Mesenchymal stem cell (in vitro differentiated cells and primary cell): Measurements from ENCODE around the gene SPC25.

Source experiments
- DNase-seq: peaks from one replicate; pipeline ENCODE4 v3.0.0-alpha.2; 2013
- H2AFZ ChIP-seq: one replicate; pipeline ENCODE4 v1.6.1; 2013; ENCODE audit warnings: low read depth, mild to moderate bottlenecking, control low read depth, inconsistent platforms, low read length, moderate library complexity
- H2AK5ac ChIP-seq: 2 replicates; pipeline ENCODE4 v1.6.1; 2013; ENCODE audit warnings: low read length, moderate library complexity, mild to moderate bottlenecking, inconsistent platforms; ENCODE audit not compliant: severe bottlenecking
- H2BK120ac ChIP-seq: one replicate; pipeline ENCODE4 v1.6.1; 2013; ENCODE audit warnings: low read depth, mild to moderate bottlenecking, inconsistent platforms, low read length, moderate library complexity
- H2BK12ac ChIP-seq, 2 experiments: one replicate each; pipeline ENCODE4 v1.6.1; 2013; ENCODE audit warnings: inconsistent platforms in 2 of 2, low read length in 2 of 2, mild to moderate bottlenecking in 2 of 2, moderate library complexity in 2 of 2, control low read depth in 1 of 2
- H2BK15ac ChIP-seq: one replicate; pipeline ENCODE4 v1.6.1; 2013; ENCODE audit warnings: mild to moderate bottlenecking, low read depth, inconsistent platforms; ENCODE audit not compliant: poor library complexity, severe bottlenecking
- H2BK5ac ChIP-seq: 2 replicates; pipeline ENCODE4 v1.6.1; 2013; ENCODE audit warnings: low read depth, mild to moderate bottlenecking, low read length, control low read depth, inconsistent platforms; ENCODE audit not compliant: poor library complexity, severe bottlenecking
- H3K14ac ChIP-seq, 2 experiments: one replicate each; pipeline ENCODE4 v1.6.1; 2013; ENCODE audit warnings: inconsistent platforms in 2 of 2, low read length in 2 of 2, control low read depth in 1 of 2, mild to moderate bottlenecking in 1 of 2, moderate library complexity in 1 of 2
- H3K18ac ChIP-seq, 2 experiments: one replicate each; pipeline ENCODE4 v1.6.1; 2013; ENCODE audit warnings: inconsistent platforms in 2 of 2, low read length in 2 of 2, control low read depth in 1 of 2, low read depth in 1 of 2, mild to moderate bottlenecking in 1 of 2
- H3K23ac ChIP-seq, 2 experiments: one replicate each; pipeline ENCODE4 v1.6.1; 2013; ENCODE audit warnings: inconsistent platforms in 2 of 2, low read length in 2 of 2, mild to moderate bottlenecking in 2 of 2, moderate library complexity in 2 of 2, control low read depth in 1 of 2
- H3K27ac ChIP-seq: 2 replicates; pipeline ENCODE4 v1.5.1; 2013; ENCODE audit warnings: mild to moderate bottlenecking, moderate library complexity, low read length, control low read depth, inconsistent platforms; ENCODE audit not compliant: poor library complexity, severe bottlenecking
- H3K27me3 ChIP-seq, 2 experiments: 2 replicates each; pipeline versions ENCODE4 v1.6.1 to v1.7.0; 2013; ENCODE audit warnings: low read length in 2 of 2, mild to moderate bottlenecking in 2 of 2, moderate library complexity in 2 of 2, control low read depth in 1 of 2, inconsistent platforms in 1 of 2; ENCODE audit not compliant: control insufficient read depth in 1 of 2, insufficient read depth in 1 of 2
- H3K36me3 ChIP-seq, 2 experiments: 2 replicates each; pipeline versions ENCODE4 v1.6.1 to v1.7.0; 2013; ENCODE audit warnings: low read length in 2 of 2, control low read depth in 1 of 2, inconsistent platforms in 1 of 2, low read depth in 1 of 2, mild to moderate bottlenecking in 1 of 2; ENCODE audit not compliant: insufficient read depth in 2 of 2, control insufficient read depth in 1 of 2
- H3K4ac ChIP-seq, 2 experiments: one replicate each; pipeline ENCODE4 v1.6.1; 2013; ENCODE audit warnings: inconsistent platforms in 2 of 2, low read length in 2 of 2, mild to moderate bottlenecking in 2 of 2, moderate library complexity in 2 of 2, control low read depth in 1 of 2, low read depth in 1 of 2
- H3K4me1 ChIP-seq: 2 replicates; pipeline ENCODE4 v1.6.1; 2013; ENCODE audit warnings: low read depth, low read length, control low read depth; ENCODE audit not compliant: control insufficient read depth, insufficient read depth
- H3K4me2 ChIP-seq: 2 replicates; pipeline ENCODE4 v1.6.1; 2013; ENCODE audit warnings: low read length, mild to moderate bottlenecking, inconsistent platforms; ENCODE audit not compliant: poor library complexity, severe bottlenecking
- H3K4me3 ChIP-seq, 2 experiments: 2 replicates each; pipeline versions ENCODE4 v1.5.1 to v1.7.0; 2013; ENCODE audit warnings: low read length in 2 of 2, mild to moderate bottlenecking in 2 of 2, control low read depth in 1 of 2, low read depth in 1 of 2; ENCODE audit not compliant: insufficient read depth in 1 of 2
- H3K79me1 ChIP-seq: replicated peaks from 2 replicates; pipeline ENCODE4 v1.6.1; 2013; ENCODE audit warnings: mild to moderate bottlenecking, control low read depth, low read length, inconsistent platforms; ENCODE audit not compliant: poor library complexity, severe bottlenecking
- H3K9ac ChIP-seq: 2 replicates; pipeline ENCODE4 v1.7.0; 2013; ENCODE audit warnings: mild to moderate bottlenecking, low read length, moderate library complexity
- H3K9me3 ChIP-seq: 2 replicates; pipeline ENCODE4 v1.7.0; 2013; ENCODE audit warnings: mild to moderate bottlenecking, low read length; ENCODE audit not compliant: control insufficient read depth
- H4K8ac ChIP-seq: one replicate; pipeline ENCODE4 v1.6.1; 2013; ENCODE audit warnings: inconsistent platforms, mild to moderate bottlenecking, low read length, moderate library complexity
- H4K91ac ChIP-seq: one replicate; pipeline ENCODE4 v1.6.1; 2013; ENCODE audit warnings: mild to moderate bottlenecking, low read length, inconsistent platforms
- WGBS: methylation state at CpG from one replicate; pipeline ENCODE4 v1.1.7; 2013; ENCODE audit warnings: mixed read lengths; 5-methylcytosine and 5-hydroxymethylcytosine counted together

The SPC25 gene

DNA sequence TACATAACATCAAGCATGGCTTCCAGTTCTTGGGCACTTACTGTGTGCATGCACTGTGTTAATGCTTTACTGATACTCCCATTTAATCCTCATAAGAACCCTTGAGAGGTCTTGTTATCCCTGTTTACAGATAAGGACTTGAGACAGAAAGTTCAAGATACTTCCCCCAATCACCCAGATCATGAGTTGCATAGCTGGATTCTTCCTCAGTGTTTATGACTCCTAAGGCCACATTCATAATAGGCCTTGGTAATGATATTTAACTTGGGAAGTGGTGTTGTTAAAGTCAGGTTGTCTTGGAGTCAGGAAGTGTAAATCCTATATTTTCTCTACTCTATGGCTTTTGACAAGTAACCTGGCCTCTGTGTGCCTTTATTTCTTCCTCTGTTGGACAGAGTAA, 65.1 kb downstream of the SPC25 start:
- Histone ChIP-seq H3K4me1 (no peaks in the 10 kb centered on the region), H3K27ac (no peak overlapping the region), H4K91ac (no peak overlapping the region), H2BK5ac (no peak overlapping the region), H3K4me2 (no peak overlapping the region), H2AFZ (no peak overlapping the region), H3K9me3 (no peaks in the 10 kb centered on the region), H2BK120ac (no peak overlapping the region), H2BK12ac (no peak overlapping the region), H3K9ac (no peak overlapping the region), H3K23ac (no peak overlapping the region), H3K79me1 (no peaks in the 10 kb centered on the region), H3K36me3 (no peaks in the 10 kb centered on the region), H2BK15ac (no peak overlapping the region), H3K4me3 (no peak overlapping the region), H4K8ac (no peak overlapping the region), H3K27me3 (no peaks in the 10 kb centered on the region), H2AK5ac (no peak overlapping the region), H3K18ac (no peak overlapping the region), H3K14ac (no peak overlapping the region), H3K4ac (no peak overlapping the region)
- DNase-seq, result no peak

DNA sequence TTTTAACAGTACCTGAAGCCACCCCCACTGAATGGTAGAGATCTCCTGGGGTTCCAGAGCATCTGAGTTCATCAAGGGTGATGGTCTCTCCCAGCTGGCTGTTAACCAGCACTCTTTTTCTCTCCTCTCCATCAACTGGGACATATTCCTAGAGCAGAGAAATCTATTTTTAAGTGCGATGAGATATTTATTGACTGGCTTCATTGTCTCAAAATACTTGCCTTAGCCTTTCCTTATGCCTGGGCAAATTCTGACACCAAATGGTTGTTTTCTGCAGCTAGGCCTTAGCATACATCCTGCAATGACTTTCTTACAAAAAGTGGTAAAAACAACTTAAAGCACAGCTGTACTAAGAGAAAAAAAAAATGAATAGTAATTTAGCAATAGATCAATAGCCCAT, 68.2 kb downstream of the SPC25 start:
- no peak overlapping the region for H3K4ac ChIP-seq
- H2BK12ac ChIP-seq, result no peak overlapping the region
- no peak overlapping the region for H2AK5ac ChIP-seq
- H2BK15ac ChIP-seq, result no peak overlapping the region
- no peak overlapping the region for H4K8ac ChIP-seq
- H3K9me3 ChIP-seq, result no peaks in the 10 kb centered on the region
- H2AFZ ChIP-seq, result no peak overlapping the region
- no peak overlapping the region for H4K91ac ChIP-seq
- peaks cover 2% of the 10 kb centered on the region for H3K4me1 ChIP-seq
- H2BK120ac ChIP-seq, result no peak overlapping the region
- H3K4me3 ChIP-seq, result no peak overlapping the region
- WGBS, result 100% methylated on average over 1 of the region's 1 CpG
- no peak overlapping the region for H3K4me2 ChIP-seq
- H3K27ac ChIP-seq, result no peak overlapping the region
- H3K9ac ChIP-seq, result no peak overlapping the region
- H3K18ac ChIP-seq, result no peak overlapping the region
- no peak overlapping the region for H3K23ac ChIP-seq
- no peak overlapping the region for H2BK5ac ChIP-seq
- no peak for DNase-seq
- H3K27me3 ChIP-seq, result no peaks in the 10 kb centered on the region
- no peaks in the 10 kb centered on the region for H3K79me1 ChIP-seq
- no peak overlapping the region for H3K14ac ChIP-seq
- no peaks in the 10 kb centered on the region for H3K36me3 ChIP-seq

DNA sequence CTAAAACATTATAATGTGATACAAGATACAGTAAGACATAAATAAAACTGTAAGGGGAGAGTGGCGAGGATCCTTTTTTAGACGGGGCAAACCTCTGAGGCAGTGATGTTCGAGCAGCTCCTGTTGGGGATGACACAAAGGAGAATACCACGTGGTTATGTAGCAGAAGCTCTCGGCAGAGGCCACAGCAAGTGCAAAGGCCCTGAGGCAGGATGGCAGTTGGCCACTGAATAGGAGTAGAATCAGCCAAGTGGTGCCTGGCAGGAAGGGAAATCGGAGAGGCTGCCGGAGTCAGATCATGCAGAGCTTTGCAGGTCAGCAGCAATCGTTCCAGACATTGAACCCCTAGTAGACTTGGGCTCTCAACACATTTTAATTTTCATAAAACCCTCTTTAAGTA, 68.7 kb downstream of the SPC25 start:
- H3K79me1 ChIP-seq, result no peaks in the 10 kb centered on the region
- 90% methylated on average over 8 of the region's 8 CpGs for whole genome bisulfite sequencing

More for the DNA sequence above, 68.7 kb downstream of the SPC25 start:
- no peaks in the 10 kb centered on the region for H3K9me3 ChIP-seq
- H3K36me3 ChIP-seq, result no peaks in the 10 kb centered on the region
- H3K9ac ChIP-seq, result no peak overlapping the region
- H2BK120ac ChIP-seq, result no peak overlapping the region
- no peak overlapping the region for H2AFZ ChIP-seq
- H2BK15ac ChIP-seq, result no peak overlapping the region
- no peak overlapping the region for H2AK5ac ChIP-seq
- no peak for DNase-seq
- H3K27ac ChIP-seq, result no peak overlapping the region
- H3K27me3 ChIP-seq, result no peaks in the 10 kb centered on the region
- no peak overlapping the region for H3K14ac ChIP-seq
- H3K18ac ChIP-seq, result no peak overlapping the region
- no peak overlapping the region for H3K4me2 ChIP-seq
- no peak overlapping the region for H2BK12ac ChIP-seq
- no peak overlapping the region for H3K4ac ChIP-seq
- no peak overlapping the region for H4K91ac ChIP-seq
- no peak overlapping the region for H4K8ac ChIP-seq
- no peak overlapping the region for H2BK5ac ChIP-seq
- no peak overlapping the region for H3K4me3 ChIP-seq
- H3K4me1 ChIP-seq, result peaks cover 4% of the 10 kb centered on the region
- H3K23ac ChIP-seq, result no peak overlapping the region
